WI38 (cell line): ENCODE data around the gene CLEC3B.

Experiments used
- H3K4me3 ChIP-seq: 2 replicates; pipeline ENCODE4 v1.5.1; 2011; ENCODE audit warnings: low read depth, mild to moderate bottlenecking, control low read depth, low read length
- CTCF ChIP-seq: IDR thresholded peaks from 2 replicates; pipeline ENCODE4 v1.5.1; 2012; ENCODE audit warnings: low read depth, mild to moderate bottlenecking, control low read depth, low read length

CLEC3B gene

GRCh38 chr3:45084361-45084760 is 58.3 kb downstream of the CLEC3B start:
- no peak overlapping the region for H3K4me3 ChIP-seq
- TF ChIP-seq CTCF: no peak

GRCh38 chr3:45084820-45085816 is 59.0 kb downstream of the CLEC3B start:
- TF ChIP-seq CTCF: no peak
- no peak overlapping the region for H3K4me3 ChIP-seq
